HG03558 (cell line): Measurements from ENCODE around the gene SV2A.
"Not testable (repeated sequence)": the region's sequence is repeated elsewhere in the genome, so short reads cannot be mapped to it uniquely, and the experiment has no call there.

Experiments used
- ATAC-seq: cut with Tn5 transposase; IDR thresholded peaks from one replicate; pipeline ENCODE4 v1.9.1; 2021; ENCODE audit warnings: moderate number of reproducible peaks; ENCODE audit not compliant: unreplicated experiment; ENCODE audit errors: extremely low read depth

The SV2A gene

DNA sequence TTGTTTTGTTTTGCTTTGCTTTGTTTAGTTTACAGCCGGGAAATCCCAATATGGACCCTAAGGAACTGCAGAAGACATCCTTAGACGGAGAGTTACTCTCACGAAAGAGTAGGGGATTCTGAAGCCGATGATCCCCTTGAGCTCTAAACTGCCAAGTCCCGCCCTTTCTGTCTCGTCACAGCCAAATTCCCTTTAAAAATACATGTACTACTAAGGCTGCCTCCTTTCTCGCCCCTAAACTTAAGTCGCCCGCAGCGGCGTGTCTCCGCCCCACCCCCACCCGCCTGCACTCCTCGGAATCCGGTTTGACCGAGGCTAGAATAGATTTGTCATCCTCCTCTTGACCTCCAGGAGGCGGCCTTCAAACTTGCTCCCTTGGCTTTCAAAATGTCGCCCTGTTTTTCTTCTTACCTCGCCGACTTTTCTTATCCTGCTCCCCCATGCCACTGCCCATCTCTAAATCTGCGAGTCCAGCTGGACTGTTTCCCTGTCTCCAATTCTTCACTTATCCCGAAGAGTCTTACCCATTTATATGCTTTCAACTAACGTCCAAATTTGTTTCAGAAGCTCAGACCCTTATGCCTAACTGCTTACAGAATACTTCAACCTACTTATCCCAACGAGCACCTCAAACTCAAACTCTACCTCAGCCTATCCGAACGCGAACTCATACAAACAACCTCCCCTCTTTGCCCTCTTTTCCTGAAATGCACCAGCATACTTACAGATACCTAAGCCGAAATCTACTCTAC, 29.2 kb downstream of the SV2A start:
- ATAC-seq: peak; percentile 12

DNA sequence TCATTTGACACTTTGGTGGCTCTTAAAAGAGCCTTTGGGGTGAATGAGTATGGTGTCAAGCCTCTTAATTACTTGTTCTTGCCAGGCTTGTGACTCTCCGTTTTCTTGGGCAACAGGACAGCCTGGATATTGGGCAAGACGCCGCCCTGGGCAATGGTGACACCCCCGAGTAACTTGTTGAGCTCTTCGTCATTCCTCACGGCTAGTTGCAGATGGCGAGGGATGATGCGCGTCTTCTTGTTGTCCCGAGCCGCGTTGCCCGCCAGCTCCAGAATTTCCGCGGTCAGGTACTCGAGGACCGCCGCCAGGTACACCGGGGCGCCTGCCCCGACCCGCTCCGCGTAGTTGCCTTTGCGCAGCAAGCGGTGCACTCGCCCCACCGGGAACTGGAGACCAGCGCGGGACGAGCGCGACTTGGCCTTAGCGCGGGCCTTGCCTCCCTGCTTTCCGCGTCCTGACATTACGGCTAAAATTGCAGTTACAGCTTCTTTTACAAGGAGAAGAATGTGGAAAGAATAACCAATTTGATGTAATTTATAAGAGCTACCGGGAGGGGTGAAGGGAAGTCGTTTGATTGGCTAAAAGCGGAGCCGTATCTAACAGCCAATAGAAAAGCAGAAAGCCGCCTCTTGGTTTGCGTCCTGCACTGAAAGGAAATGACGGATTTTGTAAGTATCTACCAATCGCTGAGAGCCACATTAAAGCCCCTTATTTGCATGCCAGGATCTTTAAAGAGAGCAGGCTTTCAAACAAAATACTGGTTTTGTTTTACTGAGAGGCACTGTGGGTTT, 30.0 kb downstream of the SV2A start:
- peak; percentile 25 for ATAC-seq

- not testable (repeated sequence) for ATAC-seq
These were observed 30.5 kb downstream of the SV2A start for GRCh38 chr1:149887196-149887455.

GRCh38 chr1:149886396-149887195, 31.0 kb downstream of the SV2A start:
- ATAC-seq: peak; percentile 42

DNA sequence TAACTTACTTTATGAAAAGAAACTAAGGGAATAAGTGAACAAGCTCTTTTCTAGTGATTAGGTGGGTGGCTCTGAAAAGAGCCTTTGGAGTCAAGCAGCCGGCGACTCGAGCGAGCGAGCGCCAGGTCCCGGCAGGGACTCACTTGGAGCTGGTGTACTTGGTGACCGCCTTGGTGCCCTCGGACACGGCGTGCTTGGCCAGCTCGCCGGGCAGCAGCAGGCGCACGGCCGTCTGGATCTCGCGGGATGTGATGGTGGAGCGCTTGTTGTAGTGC, 31.6 kb downstream of the SV2A start:
- not testable (repeated sequence) for ATAC-seq

GRCh38 chr1:149885339-149886120, 32.1 kb downstream of the SV2A start:
- ATAC-seq: no peak

DNA sequence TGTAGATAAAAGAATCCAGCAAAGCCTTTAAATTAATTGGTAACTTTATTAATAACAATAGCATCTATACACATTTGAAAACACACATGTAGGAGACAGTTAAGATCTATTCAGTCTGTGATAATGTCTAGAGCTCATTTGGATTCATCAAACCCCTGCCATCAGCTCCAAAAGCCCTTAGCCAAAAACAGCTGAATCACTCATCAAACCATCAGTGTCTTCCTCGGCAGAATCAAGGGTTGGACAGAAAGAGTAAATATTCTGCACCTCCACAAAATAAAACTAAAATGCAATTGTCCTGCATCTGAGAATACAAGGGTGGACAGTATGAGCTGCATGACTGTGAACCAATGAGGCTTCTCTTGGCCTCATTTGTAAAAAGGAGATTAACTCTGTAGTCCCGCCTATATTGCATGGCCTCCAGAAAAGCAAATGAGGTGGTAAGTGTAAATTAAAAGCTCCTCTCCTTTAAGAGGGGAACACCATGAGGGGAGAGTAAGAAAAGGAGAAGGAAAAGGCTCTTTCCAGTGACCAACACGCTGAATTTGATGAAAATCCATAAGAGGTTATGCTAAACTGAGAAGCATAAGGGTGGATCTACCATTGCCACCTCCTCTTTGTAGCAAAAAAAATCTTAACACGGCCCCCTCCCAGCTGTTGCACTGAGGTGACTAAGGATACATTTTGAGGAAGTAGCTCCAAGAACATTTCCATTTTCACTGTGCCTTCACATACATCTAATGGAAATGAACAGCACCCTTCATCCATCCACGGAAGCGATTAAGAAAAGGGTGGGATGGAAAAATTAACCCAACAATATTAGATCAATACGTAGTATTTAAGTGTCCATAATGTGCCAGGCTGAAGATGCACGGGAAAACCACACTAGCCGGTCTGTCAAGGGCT, 33.0 kb downstream of the SV2A start:
- no peak for ATAC-seq

DNA sequence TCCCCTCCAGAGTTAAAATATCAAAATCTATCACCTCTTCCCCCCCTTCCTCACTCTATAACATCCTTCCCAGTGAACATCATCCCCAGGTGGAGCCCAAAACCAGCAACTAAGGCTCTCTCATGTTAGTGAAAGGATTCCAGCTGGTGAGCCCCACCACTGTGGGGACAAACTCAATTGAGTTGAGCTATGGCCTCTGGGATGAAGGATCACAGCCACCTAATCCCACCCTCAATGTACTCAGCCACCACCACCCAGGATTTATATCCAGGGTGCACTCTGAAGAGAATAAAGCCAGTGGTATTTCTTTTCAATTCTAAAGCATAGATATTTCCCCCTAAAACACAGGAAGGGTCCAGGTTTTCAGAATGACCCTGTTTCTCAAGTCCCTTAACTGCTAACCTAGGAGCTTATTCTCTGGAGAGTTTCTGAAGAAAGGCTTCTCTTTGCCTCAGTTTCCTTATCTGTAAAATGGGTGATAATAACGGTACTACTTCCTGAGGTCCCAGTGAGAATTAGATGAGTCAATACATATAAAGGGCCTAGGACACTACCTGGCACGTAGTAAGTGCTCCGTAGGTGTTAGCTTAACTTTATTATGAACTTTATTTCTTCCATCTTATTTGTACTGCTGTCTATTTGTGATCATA, 33.9 kb downstream of the SV2A start:
- ATAC-seq: no peak

DNA sequence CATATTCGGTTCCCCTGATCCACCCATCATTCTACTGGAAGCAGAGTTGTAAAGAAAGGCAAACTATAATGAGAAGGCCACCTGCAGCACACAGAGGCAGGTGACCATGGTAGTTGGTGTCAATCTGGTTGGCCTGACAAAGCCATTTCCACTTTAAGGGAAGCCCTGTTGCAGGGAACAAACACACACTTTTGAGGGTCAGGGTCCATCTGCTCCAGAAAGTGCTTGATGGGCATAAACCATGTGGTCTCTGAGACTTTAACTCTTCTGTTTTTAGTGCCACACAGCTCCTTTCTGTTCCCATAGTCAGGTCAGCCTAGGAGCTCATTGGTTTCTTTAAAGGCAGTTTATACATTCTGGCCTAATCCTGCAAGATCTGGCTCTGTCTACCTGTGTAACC, 35.8 kb downstream of the SV2A start:
- ATAC-seq: no peak

- no peak for ATAC-seq
These were observed 38.1 kb downstream of the SV2A start for GRCh38 chr1:149879556-149879955.

DNA sequence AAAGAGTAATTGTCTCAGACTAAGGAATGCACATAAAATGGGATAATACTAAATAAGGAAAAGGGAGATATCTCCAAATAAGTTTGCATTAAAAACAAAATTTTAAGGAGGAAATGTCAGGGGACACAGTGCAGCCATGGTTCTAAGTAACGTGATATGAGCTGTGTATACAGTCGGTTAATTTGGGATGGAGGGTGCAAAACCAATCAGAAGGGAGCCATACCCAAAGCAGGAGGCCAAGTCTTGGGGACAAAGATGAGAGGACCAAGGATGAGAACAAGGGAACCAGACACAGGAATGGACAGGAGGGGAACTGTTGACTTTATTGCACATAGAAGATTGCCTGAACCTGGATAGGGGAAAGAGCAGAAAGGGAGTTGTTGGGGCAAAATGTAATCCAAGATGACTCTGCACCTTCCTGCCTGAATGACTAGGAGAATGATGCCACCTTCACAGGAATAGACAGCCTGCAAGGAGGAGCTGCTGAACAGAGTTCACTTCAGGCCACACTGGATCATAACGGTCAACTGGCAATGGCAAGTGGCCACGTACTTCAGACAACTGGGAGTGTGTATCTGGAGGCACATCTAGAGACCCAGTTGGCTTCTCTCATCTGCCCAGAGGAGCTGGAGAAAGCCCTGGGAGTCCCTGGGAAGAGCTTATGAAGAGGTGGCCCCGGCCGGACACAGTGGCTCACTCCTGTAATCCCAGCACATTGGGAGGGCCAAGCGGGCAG, 40.3 kb downstream of the SV2A start:
- ATAC-seq: no peak

DNA sequence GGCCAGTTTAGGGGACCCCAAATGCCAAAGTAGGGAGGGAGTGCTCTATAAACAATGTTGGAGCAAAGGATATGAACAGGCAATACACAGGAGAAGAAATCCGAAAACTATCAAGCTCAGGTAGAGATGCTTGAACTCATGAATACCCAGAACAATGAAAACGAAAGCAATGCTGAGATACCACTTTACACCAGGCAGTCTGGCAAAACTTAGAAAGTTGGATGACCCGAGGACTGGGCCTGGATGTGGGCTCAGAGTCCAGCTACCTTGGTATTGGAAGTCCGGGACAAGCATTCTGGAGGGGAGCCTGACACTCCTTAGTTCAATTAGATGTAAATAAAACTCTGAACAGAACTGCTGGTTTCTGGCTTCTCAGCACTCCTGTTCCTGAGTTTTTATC, 44.6 kb downstream of the SV2A start:
- ATAC-seq: not testable (repeated sequence)

DNA sequence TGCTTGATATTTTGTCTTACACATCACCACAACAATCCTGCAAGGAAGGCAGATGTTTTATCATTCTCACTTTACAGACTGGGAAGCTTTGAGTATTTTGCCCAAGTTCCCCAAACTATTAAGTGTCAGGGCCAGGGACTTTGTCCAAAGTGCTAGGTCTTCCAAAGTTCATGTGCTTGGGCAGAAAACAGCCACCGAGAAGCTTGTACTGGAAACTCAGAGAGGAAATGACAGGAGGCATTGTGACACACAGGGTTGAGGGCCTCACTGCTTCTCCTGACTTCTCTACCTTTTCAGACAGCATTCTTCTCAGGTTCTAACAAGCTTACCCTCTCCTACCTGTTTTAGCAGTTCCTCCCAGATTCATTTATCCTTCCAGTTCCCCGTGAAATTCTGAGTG, 50.8 kb downstream of the SV2A start:
- not testable (repeated sequence) for ATAC-seq

- ATAC-seq: not testable (repeated sequence)
These were observed 56.1 kb downstream of the SV2A start for GRCh38 chr1:149861497-149862054.

DNA sequence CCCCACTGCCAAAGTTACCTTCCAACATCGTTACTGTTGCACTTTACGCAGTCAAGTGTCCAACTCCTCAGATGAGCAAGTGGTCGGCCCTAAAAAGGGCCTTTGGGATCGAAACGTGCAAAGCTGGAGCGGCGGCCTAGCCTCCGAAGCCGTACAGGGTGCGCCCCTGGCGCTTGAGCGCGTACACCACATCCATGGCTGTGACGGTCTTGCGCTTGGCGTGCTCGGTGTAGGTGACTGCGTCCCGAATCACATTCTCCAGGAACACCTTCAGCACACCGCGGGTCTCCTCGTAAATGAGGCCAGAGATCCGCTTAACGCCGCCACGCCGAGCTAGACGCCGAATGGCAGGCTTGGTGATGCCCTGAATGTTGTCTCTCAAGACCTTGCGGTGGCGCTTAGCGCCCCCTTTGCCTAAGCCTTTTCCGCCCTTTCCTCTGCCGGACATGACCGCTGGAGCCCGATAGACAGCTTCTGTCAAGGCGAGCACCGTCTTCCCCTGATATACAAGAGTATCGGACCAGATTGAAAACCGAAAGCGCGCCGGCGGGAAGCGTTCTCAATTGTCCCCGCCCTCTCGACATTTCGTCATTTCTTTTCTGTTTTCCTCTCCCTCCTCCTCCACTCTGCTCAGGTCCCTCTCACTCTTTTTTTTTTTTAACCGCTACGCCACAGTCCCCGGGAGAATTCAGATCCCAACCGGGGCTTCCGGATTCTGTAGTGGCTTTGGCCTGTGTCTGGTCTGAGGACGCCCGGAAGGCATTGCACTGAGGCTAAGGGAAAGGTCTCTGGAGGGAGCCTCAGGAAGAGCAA, 56.8 kb downstream of the SV2A start:
- ATAC-seq: peak; percentile 50

DNA sequence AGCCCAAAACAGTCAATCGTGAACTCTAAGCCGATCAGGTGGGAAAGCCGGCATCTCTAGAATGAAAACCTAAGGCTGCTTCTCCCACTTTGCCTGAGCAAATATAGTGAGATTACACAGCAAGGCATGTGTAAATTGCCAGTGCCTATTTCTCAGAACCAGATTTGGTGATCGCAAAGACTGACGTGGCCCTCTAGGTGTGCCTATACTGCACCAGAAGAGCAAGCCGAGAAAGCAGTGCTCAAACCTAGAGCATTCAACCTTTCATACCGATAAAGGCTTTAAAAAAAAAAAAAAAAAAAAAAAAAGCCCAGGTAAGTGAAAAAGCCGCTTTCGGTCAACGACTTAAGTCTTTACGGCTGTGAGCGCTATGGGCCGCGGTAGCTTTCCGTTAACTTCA, 57.4 kb downstream of the SV2A start:
- not testable (repeated sequence) for ATAC-seq
